GM23338 (cell line): Measurements from ENCODE around the gene SELENOW. TPM values are rescaled to one million over a fixed set of nuclear protein-coding genes. Genes with fewer than 3 reads are reported as not detected.

ENCODE experiments used
- ATAC-seq: fragments of 200-7000 bp; cut with Tn5 transposase; 3 replicates; pipeline ENCODE4 v1.9.1; 2020
- DNase-seq: peaks from one replicate; pipeline ENCODE4 v3.0.0-alpha.2; 2015; ENCODE audit warnings: low spot score
- H2AFZ ChIP-seq: fragments of 200-600 bp; sonication (generic); 2 replicates; pipeline ENCODE4 v1.8.0; 2016; ENCODE audit warnings: antibody characterized with exemption, mild to moderate bottlenecking, moderate library complexity
- H3F3A ChIP-seq: fragments of 200-600 bp; sonication (generic); replicated peaks from 2 replicates; pipeline ENCODE4 v1.8.0; 2017; ENCODE audit warnings: antibody characterized with exemption, mixed run types, low read depth
- H3K27ac ChIP-seq: fragments of 200-600 bp; sonication (generic); 2 replicates; pipeline ENCODE4 v1.6.1; 2016; ENCODE audit warnings: low read depth
- H3K27me3 ChIP-seq: fragments of 200-600 bp; sonication (generic); 2 replicates; pipeline ENCODE4 v1.8.0; 2016; ENCODE audit warnings: mild to moderate bottlenecking, mixed run types, moderate library complexity; ENCODE audit not compliant: insufficient read depth
- H3K36me3 ChIP-seq: fragments of 200-600 bp; sonication (generic); 2 replicates; pipeline ENCODE4 v1.8.0; 2016; ENCODE audit warnings: mild to moderate bottlenecking; ENCODE audit not compliant: insufficient read depth
- H3K4me1 ChIP-seq: fragments of 200-600 bp; sonication (generic); 2 replicates; pipeline ENCODE4 v1.8.0; 2016; ENCODE audit warnings: mild to moderate bottlenecking, moderate library complexity; ENCODE audit not compliant: insufficient read depth
- H3K4me2 ChIP-seq: fragments of 200-600 bp; sonication (generic); 2 replicates; pipeline ENCODE4 v1.7.1; 2017; ENCODE audit warnings: mixed run types
- H3K4me3 ChIP-seq: fragments of 200-600 bp; sonication (generic); 2 replicates; pipeline ENCODE4 v1.6.1; 2016; ENCODE audit warnings: mixed run types
- H3K79me2 ChIP-seq: fragments of 200-600 bp; sonication (generic); replicated peaks from 2 replicates; pipeline ENCODE4 v1.8.0; 2017; ENCODE audit warnings: mild to moderate bottlenecking; ENCODE audit not compliant: insufficient read depth
- H3K9me2 ChIP-seq: fragments of 200-600 bp; sonication (generic); 2 replicates; pipeline ENCODE4 v1.8.0; 2017; ENCODE audit not compliant: insufficient read depth
- H4K20me1 ChIP-seq: fragments of 200-600 bp; sonication (generic); replicated peaks from 2 replicates; pipeline ENCODE4 v1.8.0; 2017; ENCODE audit warnings: mild to moderate bottlenecking; ENCODE audit not compliant: insufficient read depth
- H3K27ac Mint-ChIP-seq: 2 replicates; pipeline ENCODE4 v1.8.0; 2020; ENCODE audit warnings: inconsistent platforms, mild to moderate bottlenecking, moderate library complexity, mixed read lengths
- H3K27me3 Mint-ChIP-seq: 3 replicates; pipeline ENCODE4 v1.8.0; 2022; ENCODE audit warnings: low read depth, mild to moderate bottlenecking, moderate library complexity, mixed read lengths, inconsistent platforms; ENCODE audit not compliant: insufficient read depth, poor library complexity
- H3K36me3 Mint-ChIP-seq: 3 replicates; pipeline ENCODE4 v1.8.0; 2021; ENCODE audit warnings: low read depth, mild to moderate bottlenecking, inconsistent platforms, moderate library complexity, mixed read lengths
- H3K4me1 Mint-ChIP-seq: 3 replicates; pipeline ENCODE4 v1.8.0; 2020; ENCODE audit warnings: mild to moderate bottlenecking, inconsistent platforms, mixed read lengths
- H3K4me3 Mint-ChIP-seq: 3 replicates; pipeline ENCODE4 v1.8.0; 2021; ENCODE audit warnings: moderate library complexity, mild to moderate bottlenecking, inconsistent platforms, mixed read lengths
- H3K9me3 Mint-ChIP-seq: 3 replicates; pipeline ENCODE4 v1.8.0; 2020; ENCODE audit warnings: moderate library complexity, mild to moderate bottlenecking, inconsistent platforms, mixed read lengths
- CREB1 ChIP-seq: fragments of 250-450 bp; sonication (Bioruptor Pico); IDR thresholded peaks from 2 replicates; pipeline ENCODE4 v1.5.0; 2020; ENCODE audit warnings: low read depth, mild to moderate bottlenecking, moderate library complexity
- EZH2 ChIP-seq: fragments of 200-600 bp; sonication (generic); IDR thresholded peaks from one replicate; pipeline ENCODE4 v1.8.0; 2017; ENCODE audit warnings: antibody characterized with exemption, mild to moderate bottlenecking, low read depth; ENCODE audit not compliant: unreplicated experiment
- EZH2phosphoT487 ChIP-seq: fragments of 200-600 bp; sonication (generic); IDR thresholded peaks from one replicate; pipeline ENCODE4 v1.8.1; 2018; ENCODE audit warnings: antibody characterized with exemption; ENCODE audit not compliant: unreplicated experiment
- JUNB ChIP-seq: IDR thresholded peaks from one replicate; pipeline ENCODE4 v1.6.1; 2016; ENCODE audit warnings: antibody characterized with exemption; ENCODE audit not compliant: unreplicated experiment
- NANOG ChIP-seq: IDR thresholded peaks from 2 replicates; pipeline ENCODE4 v1.6.1; 2016; ENCODE audit warnings: antibody characterized with exemption, borderline replicate concordance
- POLR2AphosphoS5 ChIP-seq: IDR thresholded peaks from 2 replicates; pipeline ENCODE4 v1.6.1; 2016; ENCODE audit warnings: antibody characterized with exemption, low read depth
- STAT1 ChIP-seq: IDR thresholded peaks from one replicate; pipeline ENCODE4 v1.6.1; 2016; ENCODE audit warnings: antibody characterized with exemption; ENCODE audit not compliant: unreplicated experiment
- ZNF114 ChIP-seq: fragments of 250-450 bp; sonication (Bioruptor Pico); IDR thresholded peaks from 2 replicates; pipeline ENCODE4 v1.5.0; 2020; ENCODE audit warnings: mild to moderate bottlenecking, moderate library complexity
- ZNF331 ChIP-seq: fragments of 250-450 bp; sonication (Bioruptor Pico); IDR thresholded peaks from 2 replicates; pipeline ENCODE4 v1.5.0; 2020; ENCODE audit warnings: low read depth, mild to moderate bottlenecking, moderate library complexity
- polyA plus RNA-seq: library from polyadenylated mRNA; unstranded; fragments of >200 nt; fragmentation: Nextera tagmentation; extraction: Ambion mirVana; gene quantifications from 2 replicates; pipeline ENCODE4 v1.2.1, GENCODE V29; 2016
- total RNA-seq: library from RNA; depleted of rRNA; stranded (reverse); fragments of >200 nt; shearing (Covaris generic); gene quantifications from 2 replicates; pipeline ENCODE4 v1.2.3, GENCODE V29; 2014
- TF ChIP-seq, protein P1 (sequence below), 2 experiments: fragments of 200-600 bp in 1 of 2; sonication (generic) in 1 of 2; conservative IDR thresholded peaks; 2 replicates each; pipeline versions ENCODE4 v1.5.1 to v1.6.1; 2016 to 2017; ENCODE audit warnings: antibody characterized with exemption in 2 of 2, low read depth in 2 of 2, mild to moderate bottlenecking in 2 of 2, moderate library complexity in 1 of 2
- TF ChIP-seq, protein P2 (sequence below): IDR thresholded peaks from one replicate; pipeline ENCODE4 v1.6.1; 2018; ENCODE audit warnings: antibody characterized with exemption; ENCODE audit not compliant: unreplicated experiment
- TF ChIP-seq, protein P3 (sequence below): IDR thresholded peaks from 2 replicates; pipeline ENCODE4 v1.6.1; 2016; ENCODE audit warnings: antibody characterized with exemption

The SELENOW gene
- total and polyA plus RNA-seq, 2 experiments from 2014 or later = 558 to 811 TPM

DNA sequence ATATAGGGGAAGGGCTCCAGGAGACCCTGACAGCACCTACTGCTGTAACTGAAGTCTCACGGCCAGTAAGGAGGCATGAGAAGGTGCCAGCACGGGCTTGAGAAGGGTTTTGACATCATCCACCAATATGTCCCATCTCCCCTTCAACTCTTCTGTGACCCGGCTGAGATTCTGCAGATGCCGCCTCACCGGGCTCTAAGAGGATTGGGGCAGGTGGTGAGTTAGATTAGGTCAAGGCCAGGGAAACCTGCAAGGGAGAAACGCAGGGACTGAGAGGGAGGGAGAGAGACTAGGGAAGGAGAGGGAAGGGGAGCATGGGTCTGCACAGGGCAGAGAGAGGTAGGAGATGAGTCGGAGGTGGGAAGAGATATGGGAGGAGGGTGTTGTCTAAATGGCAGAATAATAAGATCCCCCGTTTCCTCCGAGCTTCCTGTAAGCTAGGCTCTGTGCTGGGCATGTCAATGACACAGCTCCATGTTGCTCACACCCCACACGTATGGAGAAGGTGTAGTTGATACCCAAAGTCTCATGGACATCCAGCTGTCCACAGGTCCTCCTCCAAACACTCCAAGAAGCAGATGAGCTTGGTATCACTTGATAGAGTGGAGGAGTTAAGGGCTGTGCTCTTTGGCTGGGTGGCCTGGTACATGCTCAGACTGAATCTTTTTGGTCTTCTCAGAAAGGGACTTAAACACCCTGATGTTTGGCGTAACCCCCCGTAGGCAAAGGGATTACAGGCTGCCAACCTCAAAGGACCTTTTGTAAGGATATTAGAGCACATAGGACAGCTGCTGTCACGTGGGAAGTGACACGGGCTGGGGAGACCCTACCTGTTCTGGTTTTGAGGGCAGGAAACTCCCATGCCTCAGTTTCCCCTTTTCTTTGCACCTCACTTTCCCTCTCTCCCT, 19.7 kb downstream of the SELENOW start:
- Mint-ChIP-seq H3K4me3 (no peak overlapping the region), H3K27me3 (peaks cover 2% of the 10 kb centered on the region), H3K9me3 (peaks cover 6% of the 10 kb centered on the region; the same call in 2 of the 3 replicates), H3K27ac (no peak overlapping the region), H3K36me3 (no peaks in the 10 kb centered on the region; the same call in 2 of the 3 replicates), H3K4me1 (no peaks in the 10 kb centered on the region)
- Histone ChIP-seq H2AFZ (peak overlapping the region; percentile 78; the same call in 1 of the 2 replicates), H3K36me3 (no peaks in the 10 kb centered on the region), H3K9me2 (no peaks in the 10 kb centered on the region), H4K20me1 (no peaks in the 10 kb centered on the region), H3K79me2 (no peaks in the 10 kb centered on the region), H3K4me2 (no peak overlapping the region), H3F3A (no peaks in the 10 kb centered on the region), H3K27me3 (no peaks in the 10 kb centered on the region), H3K4me3 (no peak overlapping the region), H3K4me1 (no peaks in the 10 kb centered on the region), H3K27ac (no peak overlapping the region)
- no peak for DNase-seq
- ATAC-seq = no peak
- TF ChIP-seq ZNF114 (CRISPR knock-in tag) (no peak), JUNB (no peak), CREB1 (no peak), ZNF331 (CRISPR knock-in tag) (no peak), POLR2AphosphoS5 (no peak), EZH2 (no peak), EZH2phosphoT487 (no peak), NANOG (no peak), STAT1 (no peak)
- TF ChIP-seq, protein P1, sequence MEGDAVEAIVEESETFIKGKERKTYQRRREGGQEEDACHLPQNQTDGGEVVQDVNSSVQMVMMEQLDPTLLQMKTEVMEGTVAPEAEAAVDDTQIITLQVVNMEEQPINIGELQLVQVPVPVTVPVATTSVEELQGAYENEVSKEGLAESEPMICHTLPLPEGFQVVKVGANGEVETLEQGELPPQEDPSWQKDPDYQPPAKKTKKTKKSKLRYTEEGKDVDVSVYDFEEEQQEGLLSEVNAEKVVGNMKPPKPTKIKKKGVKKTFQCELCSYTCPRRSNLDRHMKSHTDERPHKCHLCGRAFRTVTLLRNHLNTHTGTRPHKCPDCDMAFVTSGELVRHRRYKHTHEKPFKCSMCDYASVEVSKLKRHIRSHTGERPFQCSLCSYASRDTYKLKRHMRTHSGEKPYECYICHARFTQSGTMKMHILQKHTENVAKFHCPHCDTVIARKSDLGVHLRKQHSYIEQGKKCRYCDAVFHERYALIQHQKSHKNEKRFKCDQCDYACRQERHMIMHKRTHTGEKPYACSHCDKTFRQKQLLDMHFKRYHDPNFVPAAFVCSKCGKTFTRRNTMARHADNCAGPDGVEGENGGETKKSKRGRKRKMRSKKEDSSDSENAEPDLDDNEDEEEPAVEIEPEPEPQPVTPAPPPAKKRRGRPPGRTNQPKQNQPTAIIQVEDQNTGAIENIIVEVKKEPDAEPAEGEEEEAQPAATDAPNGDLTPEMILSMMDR (conservative IDR thresholded peaks at IDR 0.05; ENCODE audit: low read depth in 2 of 2) = no peak

DNA sequence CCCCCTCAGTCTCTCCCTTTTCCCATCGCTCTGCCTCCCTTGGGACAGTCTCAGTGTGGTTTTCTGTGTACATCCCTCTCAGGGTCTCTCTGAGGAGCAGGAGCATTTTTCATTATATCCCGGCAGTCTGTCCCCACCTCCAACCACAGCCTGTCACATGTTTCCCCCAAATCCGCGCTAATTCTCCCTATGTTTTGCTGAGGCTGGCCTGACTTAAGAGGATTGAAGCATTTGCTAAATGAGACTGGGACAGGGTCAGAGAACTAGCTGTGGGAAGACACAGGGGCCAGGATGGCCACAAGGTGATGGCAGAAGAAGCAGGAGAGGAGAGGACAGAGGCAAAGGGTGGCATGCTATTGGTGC, 20.4 kb downstream of the SELENOW start:
- no peaks in the 10 kb centered on the region for H3K36me3 ChIP-seq
- Mint-ChIP-seq H3K27me3 (peaks cover 2% of the 10 kb centered on the region), H3K9me3 (peaks cover 6% of the 10 kb centered on the region; the same call in 2 of the 3 replicates), H3K4me1 (no peaks in the 10 kb centered on the region), H3K4me3 (no peak overlapping the region), H3K36me3 (no peaks in the 10 kb centered on the region; the same call in 2 of the 3 replicates), H3K27ac (no peak overlapping the region)
- no peaks in the 10 kb centered on the region for H3K4me1 ChIP-seq
- no peaks in the 10 kb centered on the region for H3F3A ChIP-seq
- H3K27ac ChIP-seq = no peak overlapping the region
- no peaks in the 10 kb centered on the region for H3K9me2 ChIP-seq
- H2AFZ ChIP-seq = no peak overlapping the region
- no peak overlapping the region for H3K4me2 ChIP-seq
- no peaks in the 10 kb centered on the region for H3K79me2 ChIP-seq
- ATAC-seq (no peak), DNase-seq (no peak)
- no peaks in the 10 kb centered on the region for H4K20me1 ChIP-seq
- H3K27me3 ChIP-seq = no peaks in the 10 kb centered on the region
- no peak overlapping the region for H3K4me3 ChIP-seq
- no peak for TF ChIP-seq ZNF331 (CRISPR knock-in tag)
- no peak for TF ChIP-seq POLR2AphosphoS5
- TF ChIP-seq JUNB = no peak
- TF ChIP-seq, protein P1 (conservative IDR thresholded peaks at IDR 0.05; ENCODE audit: low read depth in 2 of 2) = no peak
- TF ChIP-seq EZH2phosphoT487 = no peak
- TF ChIP-seq, protein P2, sequence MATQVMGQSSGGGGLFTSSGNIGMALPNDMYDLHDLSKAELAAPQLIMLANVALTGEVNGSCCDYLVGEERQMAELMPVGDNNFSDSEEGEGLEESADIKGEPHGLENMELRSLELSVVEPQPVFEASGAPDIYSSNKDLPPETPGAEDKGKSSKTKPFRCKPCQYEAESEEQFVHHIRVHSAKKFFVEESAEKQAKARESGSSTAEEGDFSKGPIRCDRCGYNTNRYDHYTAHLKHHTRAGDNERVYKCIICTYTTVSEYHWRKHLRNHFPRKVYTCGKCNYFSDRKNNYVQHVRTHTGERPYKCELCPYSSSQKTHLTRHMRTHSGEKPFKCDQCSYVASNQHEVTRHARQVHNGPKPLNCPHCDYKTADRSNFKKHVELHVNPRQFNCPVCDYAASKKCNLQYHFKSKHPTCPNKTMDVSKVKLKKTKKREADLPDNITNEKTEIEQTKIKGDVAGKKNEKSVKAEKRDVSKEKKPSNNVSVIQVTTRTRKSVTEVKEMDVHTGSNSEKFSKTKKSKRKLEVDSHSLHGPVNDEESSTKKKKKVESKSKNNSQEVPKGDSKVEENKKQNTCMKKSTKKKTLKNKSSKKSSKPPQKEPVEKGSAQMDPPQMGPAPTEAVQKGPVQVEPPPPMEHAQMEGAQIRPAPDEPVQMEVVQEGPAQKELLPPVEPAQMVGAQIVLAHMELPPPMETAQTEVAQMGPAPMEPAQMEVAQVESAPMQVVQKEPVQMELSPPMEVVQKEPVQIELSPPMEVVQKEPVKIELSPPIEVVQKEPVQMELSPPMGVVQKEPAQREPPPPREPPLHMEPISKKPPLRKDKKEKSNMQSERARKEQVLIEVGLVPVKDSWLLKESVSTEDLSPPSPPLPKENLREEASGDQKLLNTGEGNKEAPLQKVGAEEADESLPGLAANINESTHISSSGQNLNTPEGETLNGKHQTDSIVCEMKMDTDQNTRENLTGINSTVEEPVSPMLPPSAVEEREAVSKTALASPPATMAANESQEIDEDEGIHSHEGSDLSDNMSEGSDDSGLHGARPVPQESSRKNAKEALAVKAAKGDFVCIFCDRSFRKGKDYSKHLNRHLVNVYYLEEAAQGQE = no peak
- no peak for TF ChIP-seq CREB1
- TF ChIP-seq, protein P3, sequence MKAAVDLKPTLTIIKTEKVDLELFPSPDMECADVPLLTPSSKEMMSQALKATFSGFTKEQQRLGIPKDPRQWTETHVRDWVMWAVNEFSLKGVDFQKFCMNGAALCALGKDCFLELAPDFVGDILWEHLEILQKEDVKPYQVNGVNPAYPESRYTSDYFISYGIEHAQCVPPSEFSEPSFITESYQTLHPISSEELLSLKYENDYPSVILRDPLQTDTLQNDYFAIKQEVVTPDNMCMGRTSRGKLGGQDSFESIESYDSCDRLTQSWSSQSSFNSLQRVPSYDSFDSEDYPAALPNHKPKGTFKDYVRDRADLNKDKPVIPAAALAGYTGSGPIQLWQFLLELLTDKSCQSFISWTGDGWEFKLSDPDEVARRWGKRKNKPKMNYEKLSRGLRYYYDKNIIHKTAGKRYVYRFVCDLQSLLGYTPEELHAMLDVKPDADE = no peak
- TF ChIP-seq ZNF114 (CRISPR knock-in tag) = no peak
- no peak for TF ChIP-seq NANOG
